Osteocyte (in vitro differentiated cells): ENCODE results near the gene COL19A1. TPM values are rescaled to one million over a fixed set of nuclear protein-coding genes. Genes with fewer than 3 reads are reported as not detected.

Source experiments
- DNase-seq: peaks from one replicate; pipeline ENCODE4 v3.0.0; 2021; ENCODE audit warnings: mixed read lengths; ENCODE audit not compliant: unreplicated experiment; ENCODE audit errors: extremely low spot score
- H3K27ac Mint-ChIP-seq: one replicate; pipeline ENCODE4 v1.8.0; 2021; ENCODE audit warnings: mild to moderate bottlenecking, mixed read lengths; ENCODE audit not compliant: unreplicated experiment
- H3K27me3 Mint-ChIP-seq: one replicate; pipeline ENCODE4 v1.8.0; 2021; ENCODE audit warnings: mixed read lengths; ENCODE audit not compliant: unreplicated experiment
- H3K36me3 Mint-ChIP-seq: one replicate; pipeline ENCODE4 v1.8.0; 2021; ENCODE audit warnings: mixed read lengths; ENCODE audit not compliant: unreplicated experiment
- H3K4me1 Mint-ChIP-seq: one replicate; pipeline ENCODE4 v1.8.0; 2021; ENCODE audit warnings: mixed read lengths; ENCODE audit not compliant: unreplicated experiment
- H3K4me3 Mint-ChIP-seq: one replicate; pipeline ENCODE4 v1.8.0; 2021; ENCODE audit warnings: mild to moderate bottlenecking, moderate library complexity, mixed read lengths; ENCODE audit not compliant: unreplicated experiment
- H3K9me3 Mint-ChIP-seq: one replicate; pipeline ENCODE4 v1.8.0; 2021; ENCODE audit warnings: mixed read lengths; ENCODE audit not compliant: unreplicated experiment
- CTCF ChIP-seq: fragments of 200-600 bp; sonication (generic); IDR thresholded peaks from 2 replicates; pipeline ENCODE4 v1.5.0; 2021; ENCODE audit warnings: antibody characterized with exemption, mild to moderate bottlenecking, moderate library complexity
- total RNA-seq: library from RNA; stranded (reverse); gene quantifications from 2 replicates; pipeline ENCODE4 v1.2.1, GENCODE V29; 2021

Gene COL19A1
- total RNA-seq, 1 donor from 2014 or later: not detected

GRCh38 chr6:70176842-70177550 is 310.6 kb downstream of the COL19A1 start:
- Mint-ChIP-seq H3K27ac (no peak overlapping the region), H3K27me3 (no peaks in the 10 kb centered on the region), H3K4me3 (no peak overlapping the region), H3K36me3 (no peaks in the 10 kb centered on the region), H3K4me1 (peaks cover 4% of the 10 kb centered on the region), H3K9me3 (peaks cover 4% of the 10 kb centered on the region)
- DNase-seq: no peak
- no peak for TF ChIP-seq CTCF

GRCh38 chr6:70180183-70180900 is 314.0 kb downstream of the COL19A1 start:
- TF ChIP-seq CTCF: no peak
- Mint-ChIP-seq H3K27me3 (no peaks in the 10 kb centered on the region), H3K27ac (no peak overlapping the region), H3K9me3 (peaks cover 4% of the 10 kb centered on the region), H3K4me1 (peaks cover 4% of the 10 kb centered on the region), H3K4me3 (no peak overlapping the region), H3K36me3 (no peaks in the 10 kb centered on the region)
- no peak for DNase-seq

GRCh38 chr6:70180901-70181599 is 314.7 kb downstream of the COL19A1 start:
- Mint-ChIP-seq H3K4me3 (no peak overlapping the region), H3K4me1 (peaks cover 4% of the 10 kb centered on the region), H3K36me3 (no peaks in the 10 kb centered on the region), H3K27me3 (no peaks in the 10 kb centered on the region), H3K9me3 (peaks cover 4% of the 10 kb centered on the region), H3K27ac (no peak overlapping the region)
- TF ChIP-seq CTCF: no peak
- DNase-seq: no peak

- no peak for TF ChIP-seq CTCF
- Mint-ChIP-seq H3K36me3 (no peaks in the 10 kb centered on the region), H3K27ac (no peak overlapping the region), H3K4me1 (peaks cover 4% of the 10 kb centered on the region), H3K9me3 (peaks cover 4% of the 10 kb centered on the region), H3K4me3 (no peak overlapping the region), H3K27me3 (no peaks in the 10 kb centered on the region)
- no peak for DNase-seq
These were observed 317.2 kb downstream of the COL19A1 start for GRCh38 chr6:70183538-70183937.

GRCh38 chr6:70184723-70185122 is 318.4 kb downstream of the COL19A1 start:
- H3K4me3 Mint-ChIP-seq: no peak overlapping the region
- H3K27ac Mint-ChIP-seq: no peak overlapping the region
- H3K27me3 Mint-ChIP-seq: no peaks in the 10 kb centered on the region
- no peak for TF ChIP-seq CTCF
- peaks cover 4% of the 10 kb centered on the region for H3K4me1 Mint-ChIP-seq
- H3K9me3 Mint-ChIP-seq: no peaks in the 10 kb centered on the region
- no peak for DNase-seq
- no peaks in the 10 kb centered on the region for H3K36me3 Mint-ChIP-seq
